HEK293 (cell line): ENCODE measurements around the gene FAM163A.

Source experiments
- CTCF ChIA-PET: fragments of 350-600 bp; formaldehyde crosslinking; extraction: SDS; loops from one replicate; lab custom pipeline; 2021; ENCODE audit warnings: antibody characterized with exemption; lab: Yijun Ruan, JAX
- POLR2A ChIA-PET: fragments of 300-600 bp; formaldehyde crosslinking; extraction: SDS; loops from one replicate; lab custom pipeline; 2020; ENCODE audit warnings: antibody characterized with exemption, inconsistent platforms; lab: Yijun Ruan, JAX
- H3K27ac ChIP-seq: fragments of 200-500 bp; sonication (Bioruptor generic); 2 replicates; pipeline ENCODE4 v1.5.1; 2014; ENCODE audit warnings: low read depth, low read length, control low read depth, inconsistent platforms; ENCODE audit errors: extremely low read depth
- H3K36me3 ChIP-seq, 2 experiments: fragments of 200-500 bp in 1 of 2; sonication (Bioruptor generic) in 1 of 2; 1 replicate in 1 of 2; 2 replicates in 1 of 2; pipeline ENCODE4 v1.5.1; 2014 to 2017; ENCODE audit warnings: inconsistent platforms in 2 of 2, low read length in 2 of 2; ENCODE audit not compliant: control insufficient read depth in 2 of 2, insufficient read depth in 1 of 2
- H3K4me1 ChIP-seq: fragments of 200-500 bp; sonication (Bioruptor generic); 2 replicates; pipeline ENCODE4 v1.5.1; 2014; ENCODE audit warnings: mild to moderate bottlenecking, low read length, inconsistent platforms; ENCODE audit not compliant: control insufficient read depth, insufficient read depth
- H3K4me3 ChIP-seq: 2 replicates; pipeline ENCODE4 v1.5.1; 2011; ENCODE audit warnings: low read depth, mild to moderate bottlenecking, control low read depth, low read length, moderate library complexity
- H3K9me3 ChIP-seq: fragments of 200-500 bp; sonication (Bioruptor generic); 2 replicates; pipeline ENCODE4 v1.5.1; 2014; ENCODE audit warnings: low read depth, low read length, inconsistent platforms; ENCODE audit not compliant: control insufficient read depth, insufficient read depth
- GLI2 ChIP-seq: fragments of 450-650 bp; formaldehyde crosslinking; IDR thresholded peaks from 2 replicates; pipeline ENCODE4; 2017; ENCODE audit warnings: missing biosample characterization, missing genetic modification characterization, low read depth, borderline replicate concordance
- REPIN1 ChIP-seq: fragments of 450-650 bp; formaldehyde crosslinking; IDR thresholded peaks from 2 replicates; pipeline ENCODE4 v1.5.1; 2017; ENCODE audit warnings: missing biosample characterization, missing genetic modification characterization, low read depth
- ZBTB6 ChIP-seq: fragments of 450-650 bp; formaldehyde crosslinking; IDR thresholded peaks from 2 replicates; pipeline ENCODE4 v1.5.1; 2017; ENCODE audit warnings: missing biosample characterization, missing genetic modification characterization
- ZFP37 ChIP-seq: fragments of 450-650 bp; formaldehyde crosslinking; IDR thresholded peaks from 2 replicates; pipeline ENCODE4 v1.5.1; 2016; ENCODE audit warnings: missing biosample characterization, missing genetic modification characterization
- ZNF155 ChIP-seq: fragments of 450-650 bp; formaldehyde crosslinking; IDR thresholded peaks from 2 replicates; pipeline ENCODE4 v1.5.1; 2016; ENCODE audit warnings: missing biosample characterization, missing genetic modification characterization
- ZNF157 ChIP-seq: fragments of 450-650 bp; formaldehyde crosslinking; IDR thresholded peaks from 2 replicates; pipeline ENCODE4 v1.5.1; 2016; ENCODE audit warnings: missing biosample characterization, missing genetic modification characterization
- ZNF175 ChIP-seq: fragments of 450-650 bp; formaldehyde crosslinking; IDR thresholded peaks from 2 replicates; pipeline ENCODE4 v1.5.1; 2016; ENCODE audit warnings: missing biosample characterization, missing genetic modification characterization
- ZNF184 ChIP-seq: fragments of 450-650 bp; IDR thresholded peaks from 2 replicates; pipeline ENCODE4 v1.5.1; 2018; ENCODE audit warnings: missing biosample characterization, mild to moderate bottlenecking, missing genetic modification characterization
- ZNF366 ChIP-seq: fragments of 450-650 bp; formaldehyde crosslinking; conservative IDR thresholded peaks from 2 replicates; pipeline ENCODE4 v1.5.1; 2016; ENCODE audit warnings: missing biosample characterization, missing genetic modification characterization
- ZNF473 ChIP-seq: fragments of 450-650 bp; formaldehyde crosslinking; IDR thresholded peaks from 2 replicates; pipeline ENCODE4 v1.5.1; 2017; ENCODE audit warnings: missing biosample characterization, missing genetic modification characterization
- ZNF48 ChIP-seq: fragments of 450-650 bp; formaldehyde crosslinking; IDR thresholded peaks from 2 replicates; pipeline ENCODE4 v1.5.1; 2016; ENCODE audit warnings: missing biosample characterization, missing genetic modification characterization
- ZNF518A ChIP-seq: fragments of 450-650 bp; formaldehyde crosslinking; conservative IDR thresholded peaks from 2 replicates; pipeline ENCODE4 v1.5.1; 2016; ENCODE audit warnings: low read depth, missing biosample characterization, missing genetic modification characterization
- ZNF521 ChIP-seq: fragments of 450-650 bp; formaldehyde crosslinking; IDR thresholded peaks from 2 replicates; pipeline ENCODE4 v1.5.1; 2017; ENCODE audit warnings: missing biosample characterization, mild to moderate bottlenecking, missing genetic modification characterization
- ZNF560 ChIP-seq: fragments of 450-650 bp; formaldehyde crosslinking; IDR thresholded peaks from 2 replicates; pipeline ENCODE4 v1.5.1; 2017; ENCODE audit warnings: missing biosample characterization, missing genetic modification characterization, borderline replicate concordance
- ZNF571 ChIP-seq: fragments of 450-650 bp; formaldehyde crosslinking; IDR thresholded peaks from 2 replicates; pipeline ENCODE4 v1.5.0; 2017; ENCODE audit warnings: missing biosample characterization, missing genetic modification characterization
- ZNF701 ChIP-seq: fragments of 450-650 bp; formaldehyde crosslinking; IDR thresholded peaks from 2 replicates; pipeline ENCODE4 v1.5.1; 2016; ENCODE audit warnings: missing biosample characterization, missing genetic modification characterization
- ZNF791 ChIP-seq: fragments of 450-650 bp; formaldehyde crosslinking; IDR thresholded peaks from 2 replicates; pipeline ENCODE4 v1.5.1; 2016; ENCODE audit warnings: missing biosample characterization, missing genetic modification characterization
- ZNF830 ChIP-seq: fragments of 450-650 bp; IDR thresholded peaks from 2 replicates; pipeline ENCODE4 v1.5.0; 2018; ENCODE audit warnings: missing biosample characterization, missing genetic modification characterization, low read depth, mild to moderate bottlenecking, moderate library complexity
- ZSCAN23 ChIP-seq: fragments of 450-650 bp; formaldehyde crosslinking; IDR thresholded peaks from 2 replicates; pipeline ENCODE4 v1.5.1; 2016; ENCODE audit warnings: missing biosample characterization, missing genetic modification characterization

The FAM163A gene

GRCh38 chr1:179757933-179758332, 14.8 kb downstream of the FAM163A start:
- ChIA-PET POLR2A (no interaction called here), CTCF (no interaction called here)
- TF ChIP-seq ZNF791 (tag by site-specific recombination) (no peak), ZNF175 (tag by site-specific recombination) (no peak)
- H3K4me1 ChIP-seq = no peaks in the 10 kb centered on the region
- H3K36me3 ChIP-seq = no peaks in the 10 kb centered on the region
- no peak overlapping the region for H3K4me3 ChIP-seq
- H3K27ac ChIP-seq = no peak overlapping the region
- no peaks in the 10 kb centered on the region for H3K9me3 ChIP-seq

GRCh38 chr1:179760521-179760920, 17.4 kb downstream of the FAM163A start:
- H3K9me3 ChIP-seq = no peaks in the 10 kb centered on the region
- H3K4me1 ChIP-seq = no peaks in the 10 kb centered on the region
- ChIA-PET CTCF (interaction anchor here (2.9 kb wide), 1 partner anchor 49 kb away, joined by 10 read pairs; no protein-coding TSS in a partner anchor), POLR2A (no interaction called here)
- H3K4me3 ChIP-seq = no peak overlapping the region
- H3K27ac ChIP-seq = no peak overlapping the region
- TF ChIP-seq ZNF560 (tag by site-specific recombination) (no peak), ZBTB6 (tag by site-specific recombination) (no peak), ZNF521 (tag by site-specific recombination) (no peak), ZNF571 (tag by site-specific recombination) (no peak), ZNF175 (tag by site-specific recombination) (no peak), ZNF830 (tag by site-specific recombination) (no peak), ZNF473 (no peak), ZNF366 (tag by site-specific recombination) (no peak), ZFP37 (no peak), ZNF157 (no peak), ZNF518A (tag by site-specific recombination) (no peak), ZNF48 (no peak), ZNF701 (tag by site-specific recombination) (no peak), ZNF184 (tag by site-specific recombination) (no peak), GLI2 (tag by site-specific recombination) (no peak), ZNF155 (tag by site-specific recombination) (no peak), ZSCAN23 (tag by site-specific recombination) (no peak), REPIN1 (no peak)
- no peaks in the 10 kb centered on the region for H3K36me3 ChIP-seq
